Measurements from ENCODE around the gene CINP.

DNA sequence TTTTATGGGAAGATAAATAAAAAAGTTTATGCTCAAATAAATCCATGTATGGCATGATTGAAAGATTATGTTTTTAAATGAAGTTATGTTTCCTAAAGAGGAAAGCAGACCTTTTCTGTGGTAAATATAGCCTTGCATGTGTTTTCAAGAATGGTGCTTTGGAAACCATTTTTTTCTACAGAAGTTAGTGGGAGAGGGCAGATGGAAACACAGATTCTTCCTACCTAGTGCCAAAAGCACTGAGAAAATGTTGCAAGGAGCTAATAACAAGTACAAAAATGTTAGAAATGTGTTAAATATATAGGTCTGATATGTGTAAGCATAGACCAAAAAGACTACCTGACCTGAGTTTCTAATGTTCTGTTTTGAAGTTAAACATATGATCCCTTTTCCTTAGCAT lies 24.4 kb upstream of the CINP start:
- TF ChIP-seq EZH2phosphoT487 (IDR thresholded peaks at IDR 0.05; ENCODE audit: insufficient read depth, low read depth), result no peak
- TF ChIP-seq EZH2 (IDR thresholded peaks at IDR 0.05; ENCODE audit: insufficient read depth, poor library complexity, severe bottlenecking), result no peak
